Fibroblast of mammary gland (primary cell): ENCODE results near the gene GLI3.

ENCODE experiments used
- DNase-seq: peaks from one replicate; pipeline ENCODE4 v3.0.0-alpha.2; 2010; ENCODE audit warnings: low read depth
- H3K4me3 ChIP-seq: 2 replicates; pipeline ENCODE4 v1.5.1; 2011; ENCODE audit warnings: low read depth, mild to moderate bottlenecking, low read length, moderate library complexity; ENCODE audit not compliant: control insufficient read depth
- TF ChIP-seq, protein P1 (sequence below): conservative IDR thresholded peaks from 2 replicates; pipeline ENCODE4 v1.5.1; 2011; ENCODE audit warnings: low read depth, low read length, inconsistent platforms; ENCODE audit not compliant: control insufficient read depth, insufficient read depth

The GLI3 gene

DNA sequence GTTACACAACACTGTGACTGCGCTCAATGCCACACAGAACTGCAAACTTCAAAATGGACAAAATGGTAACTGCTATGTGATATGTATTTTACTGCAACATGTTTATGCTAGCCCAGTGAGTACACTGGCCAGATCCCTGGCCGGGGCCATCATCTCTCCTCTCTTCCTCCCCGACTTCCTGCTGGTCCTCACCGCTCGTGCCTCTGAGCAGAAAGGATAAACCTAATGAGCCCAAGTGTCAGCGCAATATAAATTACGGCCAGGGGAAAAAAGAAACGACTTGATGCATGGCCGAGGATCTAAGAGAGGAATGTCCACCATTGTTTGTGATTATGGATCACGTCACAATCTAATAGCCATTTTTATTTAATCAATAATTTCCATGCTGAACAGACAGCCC, 225.2 kb downstream of the GLI3 start:
- DNase-seq, result no peak
- TF ChIP-seq, protein P1, sequence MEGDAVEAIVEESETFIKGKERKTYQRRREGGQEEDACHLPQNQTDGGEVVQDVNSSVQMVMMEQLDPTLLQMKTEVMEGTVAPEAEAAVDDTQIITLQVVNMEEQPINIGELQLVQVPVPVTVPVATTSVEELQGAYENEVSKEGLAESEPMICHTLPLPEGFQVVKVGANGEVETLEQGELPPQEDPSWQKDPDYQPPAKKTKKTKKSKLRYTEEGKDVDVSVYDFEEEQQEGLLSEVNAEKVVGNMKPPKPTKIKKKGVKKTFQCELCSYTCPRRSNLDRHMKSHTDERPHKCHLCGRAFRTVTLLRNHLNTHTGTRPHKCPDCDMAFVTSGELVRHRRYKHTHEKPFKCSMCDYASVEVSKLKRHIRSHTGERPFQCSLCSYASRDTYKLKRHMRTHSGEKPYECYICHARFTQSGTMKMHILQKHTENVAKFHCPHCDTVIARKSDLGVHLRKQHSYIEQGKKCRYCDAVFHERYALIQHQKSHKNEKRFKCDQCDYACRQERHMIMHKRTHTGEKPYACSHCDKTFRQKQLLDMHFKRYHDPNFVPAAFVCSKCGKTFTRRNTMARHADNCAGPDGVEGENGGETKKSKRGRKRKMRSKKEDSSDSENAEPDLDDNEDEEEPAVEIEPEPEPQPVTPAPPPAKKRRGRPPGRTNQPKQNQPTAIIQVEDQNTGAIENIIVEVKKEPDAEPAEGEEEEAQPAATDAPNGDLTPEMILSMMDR, result no peak
- no peak overlapping the region for H3K4me3 ChIP-seq

DNA sequence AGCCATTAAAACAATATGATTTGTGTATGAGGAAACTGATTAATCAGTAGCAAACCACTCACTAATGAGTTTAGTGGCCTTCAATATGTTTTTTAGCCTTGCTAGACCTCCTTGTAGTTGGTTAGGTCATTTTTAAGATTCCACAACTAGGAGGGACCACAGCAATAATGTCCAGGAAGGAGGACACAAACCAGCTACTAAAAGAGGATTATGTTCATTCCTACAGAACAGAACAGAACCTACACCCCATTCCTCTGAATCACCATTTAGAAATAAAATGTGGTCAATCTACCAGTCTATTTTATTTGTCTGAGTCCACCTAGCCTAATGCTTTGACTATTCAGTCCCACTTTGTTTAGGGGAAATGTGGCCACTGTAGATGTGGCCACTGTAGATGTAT, 226.3 kb downstream of the GLI3 start:
- TF ChIP-seq, protein P1, result no peak
- DNase-seq, result no peak
- no peak overlapping the region for H3K4me3 ChIP-seq

DNA sequence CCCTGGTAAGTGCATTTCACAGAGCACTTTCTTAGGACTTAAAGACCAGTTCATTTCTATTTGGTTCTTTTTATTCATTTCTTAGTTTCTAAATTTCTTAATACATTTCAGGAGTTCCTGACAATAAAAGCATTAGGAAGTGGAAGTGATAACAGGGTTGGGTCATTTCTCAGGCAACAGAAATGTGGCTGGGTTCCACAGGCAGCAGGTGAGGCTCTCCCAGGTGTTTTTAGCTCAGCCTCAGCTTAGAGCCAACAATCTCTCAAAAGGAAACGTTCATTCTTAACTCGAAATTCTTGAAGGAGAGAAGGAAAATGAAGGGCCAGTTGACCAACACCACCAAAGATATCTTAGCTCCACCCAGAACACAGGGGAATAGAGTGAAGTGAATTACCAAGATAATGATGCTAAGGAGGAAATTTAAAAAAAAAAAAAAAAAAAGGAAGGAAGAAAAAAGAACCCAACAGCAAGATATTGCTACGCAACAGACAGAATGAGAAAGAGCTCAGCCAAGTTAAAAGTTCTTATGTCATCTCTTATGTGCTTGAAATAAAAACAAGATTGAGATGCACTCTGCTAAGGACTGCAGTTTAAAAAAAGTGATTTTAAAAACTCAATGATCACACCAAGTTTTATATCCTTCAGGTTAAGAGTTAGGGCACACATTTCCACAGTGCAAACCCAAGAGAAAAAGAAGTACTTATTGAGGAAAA, 230.1 kb downstream of the GLI3 start:
- no peak for DNase-seq
- H3K4me3 ChIP-seq, result no peak overlapping the region
- TF ChIP-seq, protein P1, result no peak

DNA sequence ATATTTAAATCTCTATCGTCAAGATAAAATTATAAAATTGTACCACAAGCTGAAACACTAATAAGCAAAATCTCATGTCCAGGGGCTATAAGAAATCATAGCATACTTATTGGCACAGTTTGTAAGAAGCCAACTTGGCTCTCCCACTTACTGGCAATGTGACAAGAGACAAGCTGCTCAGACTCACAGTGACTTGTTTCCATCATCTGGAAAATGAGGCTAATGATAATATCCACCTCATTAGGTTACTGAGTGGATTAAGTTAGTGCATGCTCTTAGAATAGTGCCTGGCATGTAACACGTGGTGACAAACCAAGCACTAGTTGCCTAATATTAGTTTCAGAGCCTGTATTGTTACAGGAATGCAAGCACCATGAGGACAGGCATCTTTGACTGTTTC, 234.4 kb downstream of the GLI3 start:
- DNase-seq, result no peak
- H3K4me3 ChIP-seq, result no peak overlapping the region
- TF ChIP-seq, protein P1, result no peak

DNA sequence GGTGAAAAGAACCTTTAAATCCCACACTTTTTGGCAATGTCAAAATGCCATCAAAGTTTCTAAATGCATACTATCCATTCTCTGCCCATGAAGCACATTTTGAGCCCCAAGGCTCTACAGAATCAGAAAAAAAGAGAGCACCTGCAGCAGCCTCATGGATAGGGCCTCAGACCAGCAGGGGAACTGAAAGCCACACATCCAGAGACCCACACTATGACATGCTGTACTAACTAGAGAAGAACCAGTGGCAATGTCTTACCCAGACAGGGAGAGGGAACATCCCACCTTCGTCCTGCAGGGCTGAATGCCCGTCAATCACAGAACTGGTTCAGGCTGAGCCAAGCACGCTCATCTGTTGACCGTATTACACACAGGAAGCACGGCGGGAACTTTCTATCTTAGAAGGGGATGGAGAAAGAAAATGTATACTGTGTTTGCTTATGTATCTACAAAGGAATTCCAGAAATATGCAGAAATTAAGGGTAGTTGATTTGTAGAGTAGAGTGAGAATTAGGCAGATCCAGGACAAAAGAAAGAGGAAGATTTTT, 237.2 kb downstream of the GLI3 start:
- no peak overlapping the region for H3K4me3 ChIP-seq
- TF ChIP-seq, protein P1, result no peak
- DNase-seq, result no peak

DNA sequence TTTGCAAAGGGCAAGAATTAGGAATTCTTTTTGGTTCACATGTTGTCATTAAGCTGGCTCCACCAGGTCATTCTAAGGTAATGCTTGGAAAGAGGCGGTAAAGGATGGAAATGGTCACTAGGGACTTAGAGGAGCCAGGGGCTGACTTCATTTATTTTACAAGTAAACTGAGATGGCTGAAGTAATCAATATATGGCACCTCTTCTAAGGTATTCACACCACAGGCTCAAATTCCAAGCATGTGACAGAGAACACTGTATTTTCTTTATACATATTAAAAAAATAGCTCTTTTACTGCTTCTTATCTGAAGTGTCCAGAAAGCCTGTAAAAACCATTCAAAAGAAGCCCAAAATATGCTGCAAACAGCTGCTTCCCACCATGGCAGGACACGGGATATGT, 239.0 kb downstream of the GLI3 start:
- no peak for DNase-seq
- no peak overlapping the region for H3K4me3 ChIP-seq
- TF ChIP-seq, protein P1, result no peak
